ENCODE results near the gene COG1.

- TF ChIP-seq GABPA (IDR thresholded peaks at IDR 0.05 in 1 of 2, conservative IDR thresholded peaks at IDR 0.05 in 1 of 2) (no peak), CTCF (IDR thresholded peaks at IDR 0.05; ENCODE audit: low read depth, low read length, missing input control) (no peak), YY1 (IDR thresholded peaks at IDR 0.05) (no peak)
These were observed 63.4 kb downstream of the COG1 start for GRCh38 chr17:73256220-73256619.

Measured in liver (tissue), 3 donors.